Right atrium auricular region (tissue), 2 donors: Measurements from ENCODE around the gene UBE3C. TPM values are rescaled to one million over a fixed set of nuclear protein-coding genes. Genes with fewer than 3 reads are reported as not detected.

Source experiments
- DNase-seq: peaks from one replicate; pipeline ENCODE4 v3.0.0-alpha.2; 2019; ENCODE audit warnings: low spot score
- H3K27ac ChIP-seq, 2 donors: fragments of 200-600 bp; sonication (generic); 1 replicate in 1 of 2; 2 replicates in 1 of 2; pipeline ENCODE4 v1.5.1; 2016 to 2019
- H3K27me3 ChIP-seq, 2 donors: fragments of 200-600 bp; sonication (generic); one replicate each; pipeline versions ENCODE4 v1.5.1 to v1.6.0; 2017 to 2019
- H3K36me3 ChIP-seq: fragments of 200-600 bp; sonication (generic); one replicate; pipeline ENCODE4 v1.5.1; 2016
- H3K4me1 ChIP-seq, 2 donors: fragments of 200-600 bp; sonication (generic); one replicate each; pipeline versions ENCODE4 v1.5.1 to v1.6.0; 2017 to 2019
- H3K4me3 ChIP-seq, 2 donors: fragments of 200-600 bp; sonication (generic); 1 replicate in 1 of 2; 2 replicates in 1 of 2; pipeline ENCODE4 v1.5.1; 2017 to 2019; ENCODE audit warnings: mild to moderate bottlenecking in 1 of 2, moderate library complexity in 1 of 2
- H3K9me3 ChIP-seq, 2 donors: fragments of 200-600 bp; sonication (generic); one replicate each; pipeline ENCODE4 v1.5.1; 2019
- total RNA-seq, 2 donors: library from RNA; depleted of rRNA; stranded (reverse); fragments of >200 nt; gene quantifications; one replicate each; pipeline ENCODE4 v1.1.0, GENCODE V29; 2016
- TF ChIP-seq, protein P1 (sequence below), 2 donors: fragments of 200-600 bp; sonication (generic); IDR thresholded peaks; one replicate each; pipeline ENCODE4 v1.5.1; 2019; ENCODE audit warnings: antibody characterized with exemption in 2 of 2

UBE3C gene
- total RNA-seq, 2 donors from 2014 or later, result 53.3 to 60.8 TPM

DNA sequence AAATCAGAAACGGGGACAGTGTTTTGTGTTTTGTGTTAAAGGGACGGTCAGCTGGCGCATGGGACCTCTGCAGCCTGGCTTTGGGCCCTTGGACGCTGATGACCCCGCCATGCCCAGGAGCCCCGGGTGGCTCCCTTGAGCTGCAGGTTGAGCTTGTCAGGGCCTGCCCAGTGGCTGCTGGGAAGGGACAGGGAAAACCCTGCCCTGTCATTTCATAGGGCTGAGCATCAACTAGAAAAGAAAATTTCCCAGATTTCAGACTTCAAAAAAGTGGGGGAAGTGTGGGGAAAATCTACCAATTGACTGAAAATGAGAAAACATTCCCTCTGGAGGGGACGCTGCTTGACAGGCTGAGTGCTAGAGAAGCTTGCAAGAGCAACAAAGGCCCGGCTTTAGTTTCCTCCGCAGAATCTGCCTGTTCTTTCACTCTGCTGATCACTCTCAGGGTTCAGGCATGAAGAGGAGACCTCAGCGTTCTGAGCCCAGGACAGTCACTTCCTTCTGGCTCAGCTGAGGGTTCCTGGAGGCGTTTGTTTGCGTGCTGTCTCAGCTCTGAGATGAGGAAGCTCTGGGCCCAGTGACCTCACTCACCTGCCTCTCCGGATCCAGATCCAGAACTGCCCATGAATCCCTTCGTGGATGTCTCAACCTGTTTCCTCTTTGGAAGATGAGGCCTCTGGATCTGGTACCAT is 179.4 kb downstream of the UBE3C start:
- DNase-seq, result no peak

More for the DNA sequence above, 179.4 kb downstream of the UBE3C start:
- TF ChIP-seq, protein P1, sequence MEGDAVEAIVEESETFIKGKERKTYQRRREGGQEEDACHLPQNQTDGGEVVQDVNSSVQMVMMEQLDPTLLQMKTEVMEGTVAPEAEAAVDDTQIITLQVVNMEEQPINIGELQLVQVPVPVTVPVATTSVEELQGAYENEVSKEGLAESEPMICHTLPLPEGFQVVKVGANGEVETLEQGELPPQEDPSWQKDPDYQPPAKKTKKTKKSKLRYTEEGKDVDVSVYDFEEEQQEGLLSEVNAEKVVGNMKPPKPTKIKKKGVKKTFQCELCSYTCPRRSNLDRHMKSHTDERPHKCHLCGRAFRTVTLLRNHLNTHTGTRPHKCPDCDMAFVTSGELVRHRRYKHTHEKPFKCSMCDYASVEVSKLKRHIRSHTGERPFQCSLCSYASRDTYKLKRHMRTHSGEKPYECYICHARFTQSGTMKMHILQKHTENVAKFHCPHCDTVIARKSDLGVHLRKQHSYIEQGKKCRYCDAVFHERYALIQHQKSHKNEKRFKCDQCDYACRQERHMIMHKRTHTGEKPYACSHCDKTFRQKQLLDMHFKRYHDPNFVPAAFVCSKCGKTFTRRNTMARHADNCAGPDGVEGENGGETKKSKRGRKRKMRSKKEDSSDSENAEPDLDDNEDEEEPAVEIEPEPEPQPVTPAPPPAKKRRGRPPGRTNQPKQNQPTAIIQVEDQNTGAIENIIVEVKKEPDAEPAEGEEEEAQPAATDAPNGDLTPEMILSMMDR (IDR thresholded peaks at IDR 0.05), result no peak
- H3K4me3 ChIP-seq, result no peak overlapping the region
- no peaks in the 10 kb centered on the region for H3K4me1 ChIP-seq
- no peak overlapping the region for H3K27ac ChIP-seq
- H3K36me3 ChIP-seq, result no peaks in the 10 kb centered on the region
- no peaks in the 10 kb centered on the region for H3K9me3 ChIP-seq
- no peaks in the 10 kb centered on the region for H3K27me3 ChIP-seq

Other genes with a start within 250 kb of the UBE3C start
- 10 to 100 TPM; 32.4 to 33.7 TPM for gene LMBR1, start 245.7 kb upstream of the UBE3C start, total RNA-seq
- 1 to 10 TPM; 4.1 to 6.3 TPM for gene NOM1, start 189.2 kb upstream of the UBE3C start, total RNA-seq
- not detected for gene MNX1, start 128.3 kb upstream of the UBE3C start, total RNA-seq
- 100 to 1,000 TPM; 134 to 137 TPM for gene DNAJB6, start 198.1 kb downstream of the UBE3C start, total RNA-seq